HuH-7.5 (cell line): ENCODE data around the gene KCNMA1.

Source experiments
- DNase-seq: peaks from one replicate; pipeline ENCODE4 v3.0.0; 2011; ENCODE audit warnings: low spot score

KCNMA1 gene

DNA sequence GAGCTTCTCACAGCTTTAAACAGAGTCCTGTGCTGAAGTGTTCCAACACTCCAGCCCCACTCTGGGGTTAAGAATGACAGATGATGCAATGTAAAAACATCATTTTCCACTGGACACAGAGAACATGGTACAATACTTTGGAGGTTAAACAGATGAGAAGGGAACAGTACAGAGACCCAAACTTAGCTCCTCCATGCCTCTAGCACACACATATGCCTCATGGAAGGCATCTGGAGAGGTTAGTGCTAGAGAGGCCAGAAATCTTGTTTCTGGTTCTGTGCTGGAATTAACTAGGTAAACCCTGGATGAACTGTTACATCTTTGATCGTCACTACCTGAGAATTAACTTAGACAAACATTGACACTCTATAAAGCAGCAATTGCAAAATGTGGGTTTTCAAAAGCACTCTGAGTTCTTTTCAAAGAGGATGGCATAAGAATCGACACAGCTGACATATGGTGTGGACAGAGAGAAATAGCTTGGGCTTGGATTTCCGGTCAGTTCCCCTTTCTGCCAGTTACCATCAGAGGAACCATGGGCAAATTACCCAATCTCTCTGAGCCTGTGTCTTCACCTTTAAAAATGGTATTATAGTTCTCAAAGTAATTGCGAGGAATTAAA, 81.9 kb downstream of the KCNMA1 start:
- no peak for DNase-seq

DNA sequence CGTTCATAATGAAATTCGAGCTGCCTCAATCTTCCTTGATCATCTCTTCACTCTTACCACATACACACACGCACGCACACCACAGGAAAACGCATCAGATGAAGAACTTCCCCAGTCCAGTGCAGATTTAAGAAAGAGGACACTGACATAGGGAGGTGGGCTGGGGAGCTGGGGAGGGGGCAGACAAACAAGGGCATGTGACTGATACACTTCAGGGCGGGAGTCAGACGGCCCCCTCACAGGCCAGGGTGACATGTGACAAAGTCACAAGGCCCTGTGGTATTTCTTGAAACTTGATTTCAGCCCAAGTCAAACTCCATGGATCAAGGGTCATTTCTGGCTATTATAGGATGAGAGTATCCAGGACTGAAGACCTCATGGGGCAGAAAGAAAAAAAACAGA, 82.6 kb downstream of the KCNMA1 start:
- no peak for DNase-seq

DNA sequence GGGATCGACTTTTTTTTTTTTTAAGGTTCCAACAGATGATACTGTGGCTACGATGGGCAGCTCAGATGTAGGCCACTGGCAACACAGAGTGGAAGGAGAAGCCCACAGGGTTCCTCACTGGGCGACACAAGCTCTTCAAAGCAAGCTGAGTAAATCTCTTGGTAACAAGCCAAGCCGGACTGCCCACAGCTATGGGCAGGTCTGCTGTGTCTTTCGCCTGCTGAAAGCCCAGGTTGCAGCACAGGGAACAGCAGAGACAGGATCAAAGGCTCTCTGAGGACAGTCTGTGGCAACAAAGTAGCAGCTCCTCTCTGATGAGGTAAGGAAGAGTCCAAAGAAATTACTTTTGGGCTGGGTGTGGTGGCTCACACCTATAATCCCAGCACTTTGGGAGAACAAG, 83.6 kb downstream of the KCNMA1 start:
- no peak for DNase-seq

DNA sequence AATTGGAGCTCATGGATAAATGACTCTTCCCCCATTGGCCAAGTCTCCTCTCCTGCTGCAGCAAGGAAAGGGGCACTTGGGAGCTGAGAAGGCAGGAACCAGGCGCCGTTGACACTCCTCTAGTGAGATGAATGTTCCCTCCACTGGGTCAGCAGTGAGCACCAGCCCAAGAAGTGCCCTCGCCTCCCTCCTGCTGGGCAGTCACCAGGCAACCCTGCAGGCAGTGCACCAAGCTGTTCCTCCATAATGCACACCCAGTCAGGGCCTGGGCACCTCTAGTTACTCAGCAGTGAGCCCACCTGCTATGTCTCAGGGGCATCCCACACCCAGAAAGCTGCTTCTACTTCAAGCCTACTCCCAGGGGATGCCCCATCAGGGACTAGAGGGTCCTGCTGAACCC, 84.3 kb downstream of the KCNMA1 start:
- DNase-seq = no peak

DNA sequence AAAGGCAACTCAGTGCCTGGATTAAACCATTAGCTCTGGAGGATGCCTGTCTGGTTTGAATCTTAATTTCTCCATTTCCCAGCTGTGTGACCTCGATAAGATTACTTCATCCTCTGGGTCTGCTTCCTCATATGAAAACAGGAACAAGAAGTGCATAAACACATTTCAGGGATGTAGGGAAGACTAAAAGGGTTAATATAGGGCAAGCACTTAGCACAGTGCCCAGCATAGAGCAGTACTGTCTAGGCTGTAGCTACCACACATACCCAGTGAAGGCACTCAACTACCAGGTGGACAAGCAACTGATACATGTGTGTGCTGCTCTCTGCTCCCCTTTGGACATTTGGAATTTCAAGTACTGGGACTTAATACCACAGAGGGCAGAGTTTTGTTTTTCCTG, 85.4 kb downstream of the KCNMA1 start:
- no peak for DNase-seq

DNA sequence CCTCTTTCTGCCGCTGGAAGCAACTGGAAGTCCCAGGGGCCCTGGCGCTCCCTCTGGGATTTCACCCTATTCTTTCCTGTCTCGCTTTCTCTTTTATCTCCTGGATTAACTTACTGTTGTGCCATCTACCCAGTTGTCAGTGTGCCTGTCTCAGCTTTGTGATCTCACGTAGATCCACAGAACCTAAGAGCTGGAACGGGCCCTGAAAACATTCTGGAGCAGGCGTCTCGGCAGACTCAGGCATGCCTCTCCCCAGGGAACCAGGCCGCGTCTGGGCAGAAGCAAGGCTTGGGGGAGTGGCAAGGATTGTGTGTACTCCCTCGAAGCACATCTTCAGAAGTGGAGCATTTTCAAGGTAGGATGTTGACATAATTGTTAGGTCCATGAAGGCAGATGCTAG, 87.2 kb downstream of the KCNMA1 start:
- DNase-seq = no peak

DNA sequence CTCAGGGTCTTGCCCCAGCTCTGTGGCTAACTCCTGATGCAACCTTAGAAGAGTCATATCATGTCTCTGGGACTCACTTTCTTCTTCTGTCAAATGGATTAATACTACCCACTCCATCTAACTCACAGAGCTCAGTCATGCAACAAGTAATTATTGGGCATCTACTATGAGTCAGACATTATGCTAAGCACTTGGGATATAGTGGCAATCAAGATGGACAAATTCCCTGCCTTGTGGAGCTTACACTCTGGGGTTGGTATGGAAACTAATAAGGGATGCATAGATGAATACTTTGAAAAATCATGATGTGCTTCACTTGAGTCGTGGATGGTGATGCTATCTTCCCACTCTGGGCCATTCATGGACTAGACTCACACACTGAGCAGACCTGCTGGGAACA, 88.9 kb downstream of the KCNMA1 start:
- DNase-seq = no peak

DNA sequence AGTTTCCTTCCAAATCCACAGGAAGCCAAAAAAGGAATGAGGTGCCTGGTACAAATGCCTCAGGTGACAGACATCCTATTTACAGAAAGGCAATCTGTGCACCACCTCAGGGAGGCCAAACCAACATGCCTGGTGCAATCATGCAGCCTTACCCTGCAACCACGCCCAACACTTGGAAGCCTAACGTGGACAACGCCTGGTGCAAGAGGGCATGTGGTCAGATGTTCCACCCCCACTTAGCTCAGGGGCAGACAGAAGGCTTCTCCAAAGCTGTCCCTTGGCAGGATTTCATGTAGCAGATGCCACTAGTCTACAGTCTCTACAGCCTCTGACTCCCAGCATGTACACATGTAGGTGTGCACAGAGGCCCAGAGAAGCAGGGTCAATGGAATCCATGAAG, 89.5 kb downstream of the KCNMA1 start:
- no peak for DNase-seq

DNA sequence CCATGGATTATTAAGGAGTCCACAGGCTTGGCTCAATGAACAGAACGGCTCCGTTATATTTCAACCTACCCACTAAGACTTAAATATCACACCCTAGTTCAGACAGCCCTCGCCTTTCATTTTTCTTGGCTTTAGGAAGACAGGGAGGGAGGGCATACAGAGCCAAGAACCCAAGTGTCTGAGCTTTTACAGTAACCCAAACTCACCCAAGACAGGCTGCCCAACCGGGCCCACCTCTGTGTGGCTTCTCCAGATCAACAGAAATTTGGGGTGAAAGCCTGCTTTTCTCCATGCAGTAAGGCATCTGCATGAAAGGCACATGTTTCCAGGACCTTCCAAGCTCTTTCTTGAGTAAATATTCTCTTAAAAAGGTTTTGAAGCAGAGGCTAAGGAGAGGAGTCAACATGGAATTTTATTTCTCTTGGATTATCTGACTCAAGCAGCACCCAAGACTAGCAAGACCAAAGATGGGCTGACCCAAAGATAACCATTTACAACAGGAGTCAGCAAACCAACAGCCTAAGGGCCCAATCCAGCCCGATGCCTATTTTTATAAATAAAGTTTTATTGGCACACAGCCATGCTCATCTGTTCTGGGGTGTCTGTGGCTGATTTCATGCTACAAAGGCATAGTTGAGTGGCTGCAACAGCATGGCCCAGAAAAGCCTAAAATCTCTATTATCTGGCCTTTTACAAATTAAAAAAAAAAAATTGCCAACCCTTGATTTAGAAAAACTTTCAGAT, 90.1 kb downstream of the KCNMA1 start:
- DNase-seq = no peak

DNA sequence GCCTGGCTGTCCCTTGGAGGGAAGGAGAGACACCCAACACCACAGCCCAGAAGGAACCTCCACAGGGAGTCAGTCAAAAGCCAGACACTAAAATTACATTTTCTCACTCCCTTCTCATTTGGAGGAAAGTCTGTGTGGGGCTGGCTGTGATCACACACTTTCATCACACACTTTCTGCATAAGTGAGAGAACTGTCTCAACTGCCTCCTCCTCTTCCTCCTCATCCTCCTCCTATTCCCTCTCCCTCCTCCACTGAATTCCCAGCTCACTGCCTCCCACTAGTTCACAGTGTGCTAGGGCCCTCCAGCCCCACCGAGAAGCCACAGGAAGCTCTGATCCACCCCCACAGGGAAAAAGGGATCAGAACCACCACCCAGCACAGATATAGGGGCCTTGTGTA, 91.6 kb downstream of the KCNMA1 start:
- no peak for DNase-seq

DNA sequence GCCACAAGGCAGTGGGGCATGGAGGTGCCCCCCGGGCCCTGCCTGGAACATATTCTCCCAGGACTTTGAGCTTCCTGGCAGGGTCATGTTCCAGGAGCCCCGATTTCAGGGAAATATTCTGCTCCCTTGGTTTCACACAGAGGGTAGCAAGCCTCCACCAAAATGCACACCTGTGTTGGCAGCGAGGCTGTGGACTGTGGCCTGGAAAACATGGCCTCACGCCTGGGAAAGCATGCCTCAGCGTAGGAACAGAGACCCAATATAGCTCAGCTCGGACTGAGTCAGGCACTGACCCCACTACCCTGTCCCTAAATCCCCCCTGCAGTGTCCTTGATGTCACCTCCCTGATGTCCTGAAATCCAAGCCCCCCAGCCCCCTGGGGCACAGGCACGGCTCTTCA, 92.0 kb downstream of the KCNMA1 start:
- no peak for DNase-seq

DNA sequence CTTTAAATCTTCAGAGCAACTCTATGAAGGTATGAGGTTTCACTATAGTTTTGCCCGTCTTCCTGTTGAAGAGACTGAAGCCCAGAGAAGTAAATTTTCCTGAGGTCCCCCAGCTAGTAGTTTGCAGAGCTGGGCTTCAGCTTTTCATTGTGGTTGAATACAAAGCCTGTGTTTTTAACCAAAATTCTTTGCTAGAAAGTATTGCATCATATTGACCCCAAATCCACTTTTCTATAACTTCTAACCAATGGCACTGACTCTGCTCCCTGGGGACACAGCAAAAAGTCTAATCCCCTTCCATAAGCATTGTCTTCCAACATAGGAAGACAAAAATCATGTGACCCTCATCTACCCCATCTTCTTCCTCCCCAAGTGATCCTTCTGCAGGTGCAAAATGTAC, 93.0 kb downstream of the KCNMA1 start:
- no peak for DNase-seq

DNA sequence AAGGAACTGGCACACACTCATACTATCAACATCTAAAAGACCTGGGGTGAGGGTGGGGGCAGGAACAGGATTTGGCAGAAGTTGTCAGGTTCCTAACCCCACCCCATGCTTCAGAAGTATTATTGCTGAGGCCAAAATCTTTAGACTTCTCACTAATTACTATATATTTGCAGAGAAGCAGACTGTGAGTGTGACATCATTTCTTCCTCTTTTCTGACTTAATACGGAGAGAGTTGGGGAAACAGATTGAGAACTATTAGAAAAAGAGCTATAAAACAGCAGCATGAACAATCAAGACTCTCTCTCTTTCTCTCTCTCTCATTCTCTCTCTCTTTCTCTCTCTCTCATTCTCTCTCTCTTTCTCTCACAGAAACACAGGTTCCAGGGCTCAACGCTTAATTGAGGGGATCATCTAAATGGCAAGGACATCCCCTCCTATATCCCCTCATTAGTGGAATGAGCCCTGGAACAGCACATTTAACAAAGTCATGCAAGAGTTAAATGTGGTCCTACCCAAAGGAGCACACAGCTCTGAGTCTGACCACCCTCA, 94.8 kb downstream of the KCNMA1 start:
- no peak for DNase-seq

DNA sequence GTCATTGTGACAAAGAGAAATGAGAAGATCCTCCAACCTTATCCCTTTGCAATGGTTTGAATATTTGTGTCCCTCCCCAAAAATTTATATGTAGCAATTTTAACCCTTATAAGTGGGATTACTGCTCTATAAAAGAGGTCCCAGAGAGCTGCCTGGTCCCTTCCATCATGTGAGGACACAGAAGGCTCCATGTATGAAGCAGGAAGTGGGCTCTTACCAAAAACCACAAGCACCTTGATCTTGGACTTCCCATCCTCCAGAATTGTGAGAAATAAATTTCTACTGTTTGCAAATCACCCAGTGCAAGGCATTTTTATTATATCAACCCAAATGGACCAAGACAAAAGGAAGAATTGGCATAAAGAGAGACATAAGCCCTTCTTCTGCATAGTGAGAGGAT, 95.7 kb downstream of the KCNMA1 start:
- DNase-seq = no peak

DNA sequence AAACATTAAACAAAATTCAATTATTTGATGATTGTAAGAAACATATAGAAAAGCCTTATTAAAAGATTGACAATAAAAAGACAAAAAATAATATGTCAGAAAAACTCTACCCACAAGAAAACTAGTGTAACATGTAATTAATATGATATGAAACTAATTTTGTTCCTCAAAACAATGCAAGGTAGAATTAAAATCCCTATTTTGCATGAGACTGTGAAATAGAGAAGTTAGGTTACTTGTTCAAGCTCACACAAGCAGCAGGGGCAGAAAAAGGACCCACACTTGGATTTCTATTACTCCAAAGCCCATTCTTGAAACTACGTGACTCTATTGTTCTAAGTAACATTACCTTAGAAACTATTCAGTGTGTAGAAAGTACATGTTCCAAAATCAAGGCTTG, 96.4 kb downstream of the KCNMA1 start:
- DNase-seq = no peak

DNA sequence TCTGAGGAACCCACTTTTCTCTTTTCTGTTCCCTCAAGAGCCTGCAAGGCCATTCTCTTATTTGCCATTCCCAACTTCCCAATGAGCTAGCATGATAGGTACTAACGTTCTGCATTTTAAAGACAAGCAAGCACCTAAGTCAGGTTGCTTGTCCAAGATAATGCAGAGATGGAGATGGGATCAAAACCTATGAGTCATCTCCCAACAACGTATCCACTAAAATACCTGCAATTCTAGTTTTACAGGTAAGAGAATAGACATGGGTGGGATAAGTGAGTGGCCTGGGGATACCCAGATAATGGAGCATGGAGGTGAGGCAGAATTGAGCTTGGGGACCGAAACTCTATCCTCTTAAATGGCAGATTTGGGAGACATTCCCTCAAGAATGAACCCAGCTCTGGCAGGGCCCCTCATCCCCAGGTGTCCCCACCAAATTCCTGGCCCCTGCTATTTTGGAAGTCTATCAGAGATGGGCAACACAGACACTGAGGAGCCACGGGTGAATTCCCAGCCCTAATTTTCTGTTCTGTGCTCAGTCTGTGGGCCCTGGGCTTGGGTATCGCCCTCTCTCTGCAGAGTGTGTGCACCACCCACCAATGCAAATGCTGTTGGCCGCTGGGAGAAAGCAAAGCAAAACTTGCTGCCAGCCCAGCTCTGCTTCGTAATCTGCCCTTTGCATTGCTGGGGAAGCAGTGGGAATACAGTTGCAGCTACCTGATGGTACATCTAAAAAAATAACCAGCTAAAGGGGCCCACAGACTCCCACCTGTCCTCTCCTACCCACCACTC, 98.3 kb downstream of the KCNMA1 start:
- DNase-seq = no peak

DNA sequence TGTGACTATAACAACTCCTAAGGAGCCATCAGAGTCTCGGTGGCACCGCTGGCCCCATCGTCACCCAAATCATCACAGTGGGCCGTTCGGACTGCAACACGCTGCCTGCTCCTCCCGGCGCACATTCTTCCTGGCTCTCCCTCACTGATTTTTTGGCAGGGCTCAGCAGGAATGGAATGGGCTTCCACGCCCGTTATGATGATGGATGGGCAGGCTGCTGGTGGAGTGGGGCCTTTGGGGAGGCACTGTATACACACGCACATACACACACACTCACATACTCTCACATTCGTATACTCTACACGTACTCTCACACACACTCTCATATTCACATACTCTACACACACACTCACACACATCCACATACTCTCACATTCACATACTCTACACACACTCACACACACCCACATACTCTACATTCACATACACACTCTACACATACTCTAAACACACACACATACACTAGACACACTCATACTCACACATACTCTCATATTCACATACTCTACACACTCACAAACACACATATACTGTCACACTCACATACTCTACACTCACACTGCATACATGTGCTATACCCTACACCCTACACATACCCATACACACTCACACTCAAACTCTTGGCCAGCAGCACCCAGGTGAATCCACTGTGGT, 99.8 kb downstream of the KCNMA1 start:
- DNase-seq = no peak

DNA sequence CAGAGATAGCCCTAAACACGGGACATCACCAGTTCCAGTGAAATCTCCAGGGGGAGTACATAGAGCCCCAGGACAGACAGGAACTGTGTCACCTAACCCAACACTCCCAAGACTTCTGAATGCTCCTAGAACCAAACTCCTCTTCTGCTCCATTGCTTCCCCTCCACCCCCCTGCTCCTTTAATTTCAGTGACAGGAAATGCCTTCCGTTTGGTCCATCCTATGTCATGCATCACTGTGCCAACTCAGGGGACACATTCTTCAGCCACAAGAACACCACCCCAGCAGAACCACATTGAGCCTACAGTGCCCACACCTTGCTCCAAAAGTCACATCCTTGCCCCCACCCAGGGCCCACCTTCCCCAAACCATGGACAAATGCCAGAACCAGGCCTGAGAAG, 100.5 kb downstream of the KCNMA1 start:
- no peak for DNase-seq

DNA sequence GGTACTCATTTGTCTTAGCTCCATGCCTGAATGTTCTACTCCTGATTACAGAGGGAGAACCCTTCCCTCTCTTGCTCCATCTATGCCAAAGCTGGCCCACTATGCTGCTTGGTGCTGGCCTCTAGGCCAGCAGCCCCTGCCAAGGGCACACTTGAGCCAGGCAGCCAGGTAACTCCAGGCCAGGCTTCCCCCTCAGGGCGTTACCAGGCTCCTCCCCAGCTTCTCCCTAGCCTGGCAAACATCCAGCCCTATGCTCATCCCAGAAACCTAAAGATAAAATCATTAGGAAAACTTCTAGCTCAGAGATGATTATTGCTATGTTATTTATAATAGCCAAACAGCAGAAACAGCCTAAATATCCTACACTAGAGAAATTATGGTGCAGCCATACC, 103.7 kb downstream of the KCNMA1 start:
- DNase-seq = no peak

DNA sequence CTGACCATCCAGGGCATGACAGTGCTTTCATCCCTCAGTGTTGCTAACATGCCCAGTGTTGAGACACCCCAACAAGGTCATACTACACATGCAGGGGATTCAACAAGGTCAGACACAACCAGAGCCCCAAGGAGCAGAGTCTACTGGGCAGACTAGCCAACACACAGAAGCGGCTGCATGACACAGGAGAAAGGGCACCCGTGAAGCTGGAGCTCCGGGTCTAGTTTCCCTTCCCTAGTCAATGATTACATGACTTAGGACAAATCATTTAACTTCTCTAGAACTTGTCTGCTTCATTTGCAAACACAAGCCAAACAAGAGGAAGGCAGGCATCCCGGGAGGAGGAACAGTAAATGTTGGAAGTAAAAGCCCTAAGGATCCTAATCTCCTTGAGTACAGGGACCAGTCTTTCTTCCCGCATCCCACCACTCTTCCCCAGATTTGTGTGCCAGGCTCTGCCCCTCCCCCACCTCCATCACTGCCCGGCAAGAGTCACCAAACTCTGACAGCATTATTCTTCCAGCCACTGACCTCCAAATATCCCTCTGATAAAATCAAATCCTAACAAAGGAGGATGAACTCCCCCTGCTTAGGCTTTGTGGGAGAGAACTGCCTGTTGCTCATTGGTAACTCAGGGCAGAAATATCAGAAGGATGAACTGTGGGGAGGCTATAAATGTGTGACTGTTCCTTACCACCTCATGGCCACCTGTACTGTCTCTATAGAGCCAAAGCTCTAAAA, 104.3 kb downstream of the KCNMA1 start:
- no peak for DNase-seq

DNA sequence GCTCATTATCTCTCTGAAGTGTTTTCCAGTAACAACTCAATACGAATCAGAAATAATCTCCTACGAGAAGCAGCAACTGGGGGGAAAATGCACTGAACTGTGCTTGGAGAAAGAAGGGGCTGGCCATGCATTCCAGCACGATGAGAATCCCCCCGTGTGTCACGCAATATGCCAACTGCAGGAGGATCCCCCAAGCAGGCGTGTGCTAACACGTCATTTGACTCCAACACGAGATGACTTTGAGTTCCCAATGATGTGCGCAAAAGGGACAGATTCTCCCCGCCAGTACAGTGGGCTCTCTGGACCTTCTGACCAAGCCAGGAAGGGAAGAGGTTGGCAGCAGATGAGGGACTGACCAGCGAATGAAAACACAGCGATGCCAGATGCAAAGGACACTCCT, 105.5 kb downstream of the KCNMA1 start:
- no peak for DNase-seq
